GM12874 (cell line): ENCODE results near the gene CABP4.

ENCODE experiments used
- TF ChIP-seq, protein P1 (sequence below): IDR thresholded peaks from 2 replicates; pipeline ENCODE4 v1.5.1; 2011; ENCODE audit warnings: low read depth, mild to moderate bottlenecking, control low read depth, low read length, moderate library complexity; ENCODE audit not compliant: insufficient read depth

CABP4 gene

DNA sequence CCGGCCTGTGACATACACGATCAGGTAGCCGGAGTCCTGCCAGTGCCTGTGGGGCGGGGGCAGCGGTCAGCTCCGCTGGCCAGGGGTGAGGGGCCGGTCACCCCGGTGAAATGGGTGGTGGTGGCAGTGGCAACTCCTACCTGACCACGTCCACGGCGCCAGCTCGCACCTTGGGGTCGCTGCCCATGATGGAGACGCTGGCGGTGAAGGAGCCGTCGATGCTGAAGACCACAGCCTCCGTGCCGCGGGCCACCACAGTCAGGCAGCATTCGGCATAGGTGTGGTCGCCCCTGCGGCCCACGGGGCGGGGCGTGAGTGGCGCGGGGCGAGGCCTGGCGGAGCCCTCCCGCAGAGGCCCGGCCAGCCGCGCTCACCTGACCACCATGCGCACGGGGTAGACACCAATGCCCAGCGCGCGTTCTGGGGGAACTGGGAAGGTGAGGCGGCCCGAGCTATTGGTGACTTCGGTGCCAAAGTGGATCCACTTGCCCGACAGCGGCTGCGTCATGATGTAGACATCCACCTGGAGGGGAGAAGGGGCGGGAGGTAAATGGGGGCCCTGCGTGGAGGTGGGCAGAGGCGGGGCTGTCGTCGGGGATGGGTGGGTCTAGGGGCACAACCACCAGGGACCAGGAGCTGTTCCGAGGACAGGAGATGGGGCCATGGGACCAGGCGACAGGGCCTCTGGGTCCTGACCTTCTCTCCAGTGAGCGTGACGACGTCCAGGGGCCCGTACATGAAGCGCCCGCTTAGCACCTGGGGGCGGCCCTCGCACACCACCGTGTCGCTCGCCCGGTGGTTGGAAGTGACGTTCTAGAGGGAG, 38.6 kb downstream of the CABP4 start:
- TF ChIP-seq, protein P1, sequence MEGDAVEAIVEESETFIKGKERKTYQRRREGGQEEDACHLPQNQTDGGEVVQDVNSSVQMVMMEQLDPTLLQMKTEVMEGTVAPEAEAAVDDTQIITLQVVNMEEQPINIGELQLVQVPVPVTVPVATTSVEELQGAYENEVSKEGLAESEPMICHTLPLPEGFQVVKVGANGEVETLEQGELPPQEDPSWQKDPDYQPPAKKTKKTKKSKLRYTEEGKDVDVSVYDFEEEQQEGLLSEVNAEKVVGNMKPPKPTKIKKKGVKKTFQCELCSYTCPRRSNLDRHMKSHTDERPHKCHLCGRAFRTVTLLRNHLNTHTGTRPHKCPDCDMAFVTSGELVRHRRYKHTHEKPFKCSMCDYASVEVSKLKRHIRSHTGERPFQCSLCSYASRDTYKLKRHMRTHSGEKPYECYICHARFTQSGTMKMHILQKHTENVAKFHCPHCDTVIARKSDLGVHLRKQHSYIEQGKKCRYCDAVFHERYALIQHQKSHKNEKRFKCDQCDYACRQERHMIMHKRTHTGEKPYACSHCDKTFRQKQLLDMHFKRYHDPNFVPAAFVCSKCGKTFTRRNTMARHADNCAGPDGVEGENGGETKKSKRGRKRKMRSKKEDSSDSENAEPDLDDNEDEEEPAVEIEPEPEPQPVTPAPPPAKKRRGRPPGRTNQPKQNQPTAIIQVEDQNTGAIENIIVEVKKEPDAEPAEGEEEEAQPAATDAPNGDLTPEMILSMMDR = no peak

DNA sequence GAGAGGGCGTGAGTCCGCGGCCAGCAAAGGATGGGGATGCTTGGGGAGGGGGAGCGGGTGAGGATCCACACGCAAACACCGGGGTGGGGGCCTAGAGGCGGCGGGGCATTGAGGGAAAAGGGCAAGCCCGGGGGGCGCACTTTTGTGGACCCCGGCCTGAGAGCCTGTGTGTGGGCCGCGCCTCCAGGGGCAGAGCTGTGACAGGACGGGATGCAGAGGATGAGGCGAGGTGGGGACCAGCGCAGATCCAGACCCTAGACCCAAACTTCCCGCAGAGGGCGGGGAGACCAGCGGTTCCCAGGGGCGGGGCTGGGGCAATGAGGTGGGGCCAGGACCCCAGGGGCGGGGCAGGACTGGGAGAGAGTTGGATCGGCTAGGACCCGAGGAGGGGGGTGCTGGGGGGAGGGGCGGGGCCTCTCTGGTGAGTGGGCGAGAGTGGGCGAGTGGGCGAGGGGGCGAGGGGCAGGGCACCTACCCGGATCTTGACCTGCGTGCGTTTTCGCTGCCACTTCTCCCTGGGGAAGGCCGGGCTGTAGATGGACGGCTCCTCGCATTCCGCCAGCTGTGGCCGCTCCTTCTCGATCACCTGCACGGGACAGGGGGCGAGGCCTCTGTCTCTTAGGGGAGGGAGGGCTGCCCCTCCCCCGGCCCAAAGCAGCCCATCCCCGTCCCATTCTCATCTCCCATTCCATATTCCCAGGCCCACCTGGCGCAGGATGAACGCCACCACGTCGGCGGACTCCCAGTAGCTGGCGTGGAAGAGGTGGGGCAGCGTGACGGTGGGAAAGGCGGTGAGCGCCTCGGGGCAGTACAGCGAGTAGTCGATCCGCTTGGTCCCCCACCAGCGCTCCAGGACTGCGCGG, 39.4 kb downstream of the CABP4 start:
- TF ChIP-seq, protein P1 = no peak

DNA sequence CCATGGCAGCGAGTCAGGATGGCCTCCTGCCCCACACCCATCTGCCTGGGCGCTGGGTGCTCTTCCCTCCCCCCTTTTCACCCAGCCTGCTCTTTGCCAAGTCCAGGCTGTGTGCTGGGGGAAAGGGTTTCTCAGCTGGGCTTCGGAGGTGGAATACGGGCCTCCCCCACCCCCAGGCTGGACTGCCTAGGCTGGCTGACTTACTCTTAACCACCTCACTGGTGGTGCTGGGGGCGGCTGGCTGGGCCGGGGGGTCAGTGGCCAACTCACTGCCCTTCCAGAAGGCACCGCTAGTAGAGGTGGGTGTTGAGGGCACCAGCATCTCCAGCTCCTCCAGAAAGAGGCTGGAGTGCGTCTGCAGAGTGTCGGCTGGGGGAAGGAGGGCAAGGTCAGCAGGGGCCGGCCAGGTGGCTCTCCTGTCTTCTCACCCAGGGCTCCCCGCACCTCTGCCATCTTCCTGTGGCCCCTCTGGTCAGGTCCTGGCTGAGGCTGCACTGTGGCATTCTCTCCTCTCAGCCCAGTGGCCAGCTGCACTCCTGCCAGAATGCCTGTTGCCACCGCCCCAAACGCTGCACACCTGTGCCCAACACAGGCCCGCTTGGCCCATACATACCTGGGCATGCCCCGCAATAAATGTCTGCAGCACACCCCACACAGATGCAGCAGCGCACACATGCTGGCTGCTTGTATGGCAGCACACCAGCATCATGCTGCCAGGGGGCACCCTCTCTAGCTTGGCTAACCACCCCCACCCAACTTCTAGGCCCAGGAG, 40.3 kb downstream of the CABP4 start:
- TF ChIP-seq, protein P1 = no peak

DNA sequence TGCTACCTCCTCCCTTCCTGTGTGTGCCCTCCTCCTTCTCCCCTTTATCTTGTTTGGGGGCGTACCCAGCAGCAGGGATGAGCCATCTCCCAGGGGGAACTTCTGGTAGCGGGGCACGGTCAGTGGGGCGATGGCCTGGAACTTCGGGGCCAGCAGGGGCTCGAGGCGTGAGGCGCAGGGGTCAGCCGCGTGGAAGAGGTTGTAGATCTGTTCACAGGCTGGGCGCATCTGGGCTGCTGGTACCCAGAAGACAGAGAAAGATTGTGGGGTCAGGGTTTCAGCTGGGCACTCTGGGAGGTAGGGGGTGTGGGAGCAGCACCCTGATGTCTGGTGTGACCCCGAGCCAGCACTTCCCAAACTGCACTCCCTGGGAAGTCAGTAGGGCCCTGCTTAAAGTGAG, 41.0 kb downstream of the CABP4 start:
- TF ChIP-seq, protein P1 = no peak

DNA sequence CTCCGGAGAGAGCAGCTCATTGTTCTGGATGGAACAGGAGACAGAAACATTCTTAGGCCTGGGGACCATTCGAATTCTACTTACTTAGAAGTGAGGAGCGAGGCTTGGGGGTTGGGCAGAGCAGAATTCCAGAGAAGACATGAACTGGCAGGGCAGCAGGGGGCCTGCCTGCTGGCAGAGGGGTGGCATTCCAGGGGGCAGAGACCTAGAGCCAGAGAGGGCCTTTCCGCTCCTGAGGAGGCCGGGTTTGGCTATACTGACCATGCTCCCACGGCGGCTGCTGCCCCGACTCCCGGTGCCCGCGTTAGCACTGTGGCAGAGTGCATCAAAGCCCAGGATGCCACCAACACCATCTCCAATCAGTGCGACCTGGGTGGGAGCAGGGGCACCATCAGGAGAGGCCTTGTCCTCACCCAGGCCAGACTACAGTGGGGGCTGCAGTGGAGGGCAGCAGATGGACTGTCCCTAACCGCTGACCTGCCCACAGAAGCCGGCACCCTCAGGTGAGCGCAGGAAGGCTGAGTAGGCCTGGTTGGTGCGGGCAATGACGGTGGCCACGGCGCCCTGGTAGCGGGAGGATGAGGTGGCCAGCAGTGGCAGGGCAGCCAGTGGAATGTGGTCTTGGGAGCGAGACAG, 42.6 kb downstream of the CABP4 start:
- TF ChIP-seq, protein P1 = no peak

DNA sequence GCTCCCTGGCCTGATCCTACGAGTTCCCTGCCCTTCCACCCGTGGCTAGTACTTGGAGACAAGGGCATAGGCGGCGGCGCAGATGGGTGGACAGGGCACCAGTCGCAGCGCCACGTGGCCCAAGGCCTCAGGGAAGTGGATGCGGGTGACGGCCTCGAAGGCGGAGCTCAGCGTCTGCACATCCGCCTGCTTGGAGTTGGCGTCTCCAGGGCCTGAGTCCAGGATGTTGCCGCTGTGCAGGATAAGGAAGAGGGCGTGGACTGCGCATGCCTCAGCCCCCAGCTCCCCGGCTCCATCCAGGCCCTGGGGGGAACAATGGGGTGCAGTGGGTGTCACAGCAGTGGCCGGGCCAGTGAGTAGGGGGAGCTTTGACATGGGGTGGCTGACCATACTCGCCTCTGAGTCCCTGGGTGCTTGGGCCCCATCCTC, 43.4 kb downstream of the CABP4 start:
- TF ChIP-seq, protein P1 = no peak
